ENCODE results near the gene PRLR.

DNA sequence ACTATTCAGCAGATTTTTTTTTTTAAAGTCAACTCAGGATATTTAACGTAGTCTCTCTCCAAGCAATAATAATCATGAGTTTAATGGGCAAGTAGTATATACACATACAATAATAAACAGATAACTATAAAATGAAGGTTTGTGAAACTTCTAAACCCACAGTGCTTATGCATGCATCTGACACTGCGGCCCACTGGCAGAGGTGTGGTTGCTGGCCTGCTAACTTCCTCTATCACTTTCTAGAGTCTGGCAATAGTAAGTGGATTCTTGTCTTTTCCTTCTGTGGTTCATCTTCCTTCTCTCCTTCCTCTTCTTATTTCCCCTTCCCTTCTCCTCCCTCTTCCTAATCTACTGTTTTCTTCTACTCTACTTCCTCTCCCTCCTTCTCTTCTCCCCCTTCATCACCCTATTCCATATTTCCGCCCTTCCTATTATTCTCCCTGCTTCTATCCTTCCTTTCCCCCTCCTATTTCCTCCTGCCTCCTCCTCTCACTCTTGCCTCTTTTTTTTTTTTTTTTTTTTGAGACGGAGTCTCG lies 164.0 kb downstream of the PRLR start:
- TF ChIP-seq, protein P1, sequence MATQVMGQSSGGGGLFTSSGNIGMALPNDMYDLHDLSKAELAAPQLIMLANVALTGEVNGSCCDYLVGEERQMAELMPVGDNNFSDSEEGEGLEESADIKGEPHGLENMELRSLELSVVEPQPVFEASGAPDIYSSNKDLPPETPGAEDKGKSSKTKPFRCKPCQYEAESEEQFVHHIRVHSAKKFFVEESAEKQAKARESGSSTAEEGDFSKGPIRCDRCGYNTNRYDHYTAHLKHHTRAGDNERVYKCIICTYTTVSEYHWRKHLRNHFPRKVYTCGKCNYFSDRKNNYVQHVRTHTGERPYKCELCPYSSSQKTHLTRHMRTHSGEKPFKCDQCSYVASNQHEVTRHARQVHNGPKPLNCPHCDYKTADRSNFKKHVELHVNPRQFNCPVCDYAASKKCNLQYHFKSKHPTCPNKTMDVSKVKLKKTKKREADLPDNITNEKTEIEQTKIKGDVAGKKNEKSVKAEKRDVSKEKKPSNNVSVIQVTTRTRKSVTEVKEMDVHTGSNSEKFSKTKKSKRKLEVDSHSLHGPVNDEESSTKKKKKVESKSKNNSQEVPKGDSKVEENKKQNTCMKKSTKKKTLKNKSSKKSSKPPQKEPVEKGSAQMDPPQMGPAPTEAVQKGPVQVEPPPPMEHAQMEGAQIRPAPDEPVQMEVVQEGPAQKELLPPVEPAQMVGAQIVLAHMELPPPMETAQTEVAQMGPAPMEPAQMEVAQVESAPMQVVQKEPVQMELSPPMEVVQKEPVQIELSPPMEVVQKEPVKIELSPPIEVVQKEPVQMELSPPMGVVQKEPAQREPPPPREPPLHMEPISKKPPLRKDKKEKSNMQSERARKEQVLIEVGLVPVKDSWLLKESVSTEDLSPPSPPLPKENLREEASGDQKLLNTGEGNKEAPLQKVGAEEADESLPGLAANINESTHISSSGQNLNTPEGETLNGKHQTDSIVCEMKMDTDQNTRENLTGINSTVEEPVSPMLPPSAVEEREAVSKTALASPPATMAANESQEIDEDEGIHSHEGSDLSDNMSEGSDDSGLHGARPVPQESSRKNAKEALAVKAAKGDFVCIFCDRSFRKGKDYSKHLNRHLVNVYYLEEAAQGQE (IDR thresholded peaks at IDR 0.05; ENCODE audit: borderline replicate concordance): no peak
- TF ChIP-seq, protein P2, sequence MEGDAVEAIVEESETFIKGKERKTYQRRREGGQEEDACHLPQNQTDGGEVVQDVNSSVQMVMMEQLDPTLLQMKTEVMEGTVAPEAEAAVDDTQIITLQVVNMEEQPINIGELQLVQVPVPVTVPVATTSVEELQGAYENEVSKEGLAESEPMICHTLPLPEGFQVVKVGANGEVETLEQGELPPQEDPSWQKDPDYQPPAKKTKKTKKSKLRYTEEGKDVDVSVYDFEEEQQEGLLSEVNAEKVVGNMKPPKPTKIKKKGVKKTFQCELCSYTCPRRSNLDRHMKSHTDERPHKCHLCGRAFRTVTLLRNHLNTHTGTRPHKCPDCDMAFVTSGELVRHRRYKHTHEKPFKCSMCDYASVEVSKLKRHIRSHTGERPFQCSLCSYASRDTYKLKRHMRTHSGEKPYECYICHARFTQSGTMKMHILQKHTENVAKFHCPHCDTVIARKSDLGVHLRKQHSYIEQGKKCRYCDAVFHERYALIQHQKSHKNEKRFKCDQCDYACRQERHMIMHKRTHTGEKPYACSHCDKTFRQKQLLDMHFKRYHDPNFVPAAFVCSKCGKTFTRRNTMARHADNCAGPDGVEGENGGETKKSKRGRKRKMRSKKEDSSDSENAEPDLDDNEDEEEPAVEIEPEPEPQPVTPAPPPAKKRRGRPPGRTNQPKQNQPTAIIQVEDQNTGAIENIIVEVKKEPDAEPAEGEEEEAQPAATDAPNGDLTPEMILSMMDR (IDR thresholded peaks at IDR 0.05; ENCODE audit: poor library complexity, severe bottlenecking): no peak
- TF ChIP-seq TAF1 (IDR thresholded peaks at IDR 0.05; ENCODE audit: low read depth): no peak

All from neural cell (in vitro differentiated cells).